ENCODE data around the gene LAMTOR3.

LAMTOR3 gene

DNA sequence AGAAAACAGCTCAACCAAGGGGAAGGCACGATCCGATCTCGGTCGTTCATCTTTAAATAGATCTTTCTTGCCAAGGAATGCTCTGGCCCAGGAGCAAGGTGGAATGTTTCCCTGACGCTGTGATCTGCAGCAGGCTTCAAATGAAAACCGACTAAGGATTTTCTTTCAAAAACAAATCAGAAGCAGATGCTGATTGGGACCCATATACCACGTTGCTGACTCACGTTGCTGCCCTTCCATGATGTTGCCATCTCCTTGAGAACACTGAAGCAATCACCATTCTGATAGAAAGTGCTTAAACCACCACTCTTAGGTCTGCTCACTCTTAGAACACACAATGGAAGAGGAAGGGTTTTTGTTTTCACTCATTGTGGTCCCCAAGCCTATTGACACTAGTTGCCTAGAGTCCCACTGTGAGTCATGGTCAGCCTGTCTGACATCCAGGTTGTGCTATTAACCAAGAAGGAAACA is 26.1 kb downstream of the LAMTOR3 start:
- TF ChIP-seq, protein P1, sequence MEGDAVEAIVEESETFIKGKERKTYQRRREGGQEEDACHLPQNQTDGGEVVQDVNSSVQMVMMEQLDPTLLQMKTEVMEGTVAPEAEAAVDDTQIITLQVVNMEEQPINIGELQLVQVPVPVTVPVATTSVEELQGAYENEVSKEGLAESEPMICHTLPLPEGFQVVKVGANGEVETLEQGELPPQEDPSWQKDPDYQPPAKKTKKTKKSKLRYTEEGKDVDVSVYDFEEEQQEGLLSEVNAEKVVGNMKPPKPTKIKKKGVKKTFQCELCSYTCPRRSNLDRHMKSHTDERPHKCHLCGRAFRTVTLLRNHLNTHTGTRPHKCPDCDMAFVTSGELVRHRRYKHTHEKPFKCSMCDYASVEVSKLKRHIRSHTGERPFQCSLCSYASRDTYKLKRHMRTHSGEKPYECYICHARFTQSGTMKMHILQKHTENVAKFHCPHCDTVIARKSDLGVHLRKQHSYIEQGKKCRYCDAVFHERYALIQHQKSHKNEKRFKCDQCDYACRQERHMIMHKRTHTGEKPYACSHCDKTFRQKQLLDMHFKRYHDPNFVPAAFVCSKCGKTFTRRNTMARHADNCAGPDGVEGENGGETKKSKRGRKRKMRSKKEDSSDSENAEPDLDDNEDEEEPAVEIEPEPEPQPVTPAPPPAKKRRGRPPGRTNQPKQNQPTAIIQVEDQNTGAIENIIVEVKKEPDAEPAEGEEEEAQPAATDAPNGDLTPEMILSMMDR (IDR thresholded peaks at IDR 0.05; ENCODE audit: extremely low read depth, missing control alignments): no peak
- DNase-seq (ENCODE audit: low spot score): no peak

DNA sequence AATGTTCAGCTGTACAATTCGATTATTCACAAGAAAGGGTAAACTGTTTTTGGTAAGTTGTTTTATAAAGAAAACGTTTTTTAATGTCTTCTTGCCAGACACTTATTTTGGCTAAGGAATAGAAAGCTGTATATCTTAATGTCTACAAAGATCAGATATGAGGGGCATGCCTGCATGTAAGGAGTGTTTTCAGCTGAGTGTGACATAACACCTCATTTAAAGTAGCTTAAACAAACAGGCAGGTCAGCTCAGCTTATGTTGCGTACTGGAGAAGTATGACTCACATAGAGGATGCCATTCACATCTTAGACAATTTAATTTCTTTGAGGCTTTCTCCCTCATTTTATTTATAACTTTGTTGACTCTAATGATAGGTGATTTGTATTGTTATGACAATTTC is 30.4 kb downstream of the LAMTOR3 start:
- TF ChIP-seq, protein P1 (IDR thresholded peaks at IDR 0.05; ENCODE audit: extremely low read depth, missing control alignments): no peak
- DNase-seq (ENCODE audit: low spot score): no peak

DNA sequence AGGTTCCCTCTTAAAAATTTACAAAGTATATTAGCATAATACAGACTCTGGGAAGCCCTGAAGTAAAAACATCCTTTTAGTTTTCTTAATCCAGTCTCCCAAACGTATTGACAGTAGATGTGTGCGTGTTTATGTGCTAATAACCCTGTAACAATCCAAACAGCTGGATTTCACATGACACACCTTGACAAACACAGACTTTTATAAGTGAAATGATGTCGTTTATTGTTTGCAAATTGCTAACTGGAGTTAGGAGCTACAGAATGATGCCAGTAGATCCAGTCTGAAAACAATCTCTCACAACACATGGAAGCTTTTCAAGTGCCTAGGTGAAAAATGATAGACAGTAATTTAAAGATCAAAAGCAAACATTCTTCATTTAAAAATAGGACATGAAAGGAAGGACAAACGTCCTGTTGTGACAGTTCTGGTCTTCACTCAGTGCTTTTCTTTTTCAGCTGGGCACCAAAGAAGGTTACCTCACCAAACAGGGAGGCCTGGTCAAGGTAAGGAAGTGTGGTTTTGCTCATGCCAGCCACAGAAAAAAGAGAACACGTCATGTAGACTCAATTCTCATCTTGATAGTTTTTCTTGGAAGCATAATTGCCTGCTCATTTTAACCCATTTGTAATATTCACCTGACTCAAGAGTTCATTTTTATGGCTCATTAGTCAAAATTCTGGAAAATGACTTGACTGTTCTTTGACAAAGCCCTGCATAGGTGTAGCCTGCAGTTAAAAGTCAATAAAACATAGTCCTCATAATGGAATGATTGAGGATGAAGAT is 32.9 kb downstream of the LAMTOR3 start:
- no peak for DNase-seq (ENCODE audit: low spot score)
- TF ChIP-seq, protein P1 (IDR thresholded peaks at IDR 0.05; ENCODE audit: extremely low read depth, missing control alignments): no peak

DNA sequence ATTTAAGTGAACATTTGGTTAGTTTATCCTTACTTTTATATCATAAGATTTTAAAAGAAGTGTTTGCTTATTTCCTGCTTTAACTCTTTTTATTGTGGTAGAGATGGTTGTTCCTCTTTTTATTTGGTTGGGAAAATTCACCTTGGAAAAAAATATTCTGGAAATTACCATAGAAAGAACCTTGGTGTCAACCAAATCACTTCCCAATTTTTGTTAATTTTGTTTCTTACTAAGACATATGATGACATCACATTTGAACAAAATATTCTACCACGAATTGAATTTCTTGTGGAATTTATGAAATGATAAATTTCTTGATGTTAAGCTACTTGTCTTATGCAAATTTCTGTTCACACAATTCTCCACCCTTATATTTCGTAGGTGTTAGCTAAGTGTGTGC is 33.7 kb downstream of the LAMTOR3 start:
- no peak for DNase-seq (ENCODE audit: low spot score)
- TF ChIP-seq, protein P1 (IDR thresholded peaks at IDR 0.05; ENCODE audit: extremely low read depth, missing control alignments): no peak

DNA sequence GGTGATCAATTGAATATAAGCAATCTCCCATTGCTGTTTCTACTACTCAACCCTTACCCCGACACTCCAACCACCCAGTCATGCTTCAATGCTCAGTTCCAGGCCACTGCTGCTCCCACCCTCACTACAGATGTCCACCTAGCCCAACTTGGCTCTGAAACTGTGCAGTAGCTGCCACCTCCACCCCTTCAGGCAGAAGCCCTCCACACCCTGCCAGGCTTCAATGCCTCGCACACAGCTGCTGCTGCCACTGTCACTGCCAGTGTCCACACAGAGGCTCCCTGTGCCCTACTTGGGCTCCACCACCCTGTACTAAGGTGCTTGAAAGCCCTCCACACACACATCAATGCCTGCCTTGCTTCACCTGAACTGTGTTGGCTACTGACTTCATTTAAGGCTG is 34.6 kb downstream of the LAMTOR3 start:
- DNase-seq (ENCODE audit: low spot score): no peak
- TF ChIP-seq, protein P1 (IDR thresholded peaks at IDR 0.05; ENCODE audit: extremely low read depth, missing control alignments): no peak

DNA sequence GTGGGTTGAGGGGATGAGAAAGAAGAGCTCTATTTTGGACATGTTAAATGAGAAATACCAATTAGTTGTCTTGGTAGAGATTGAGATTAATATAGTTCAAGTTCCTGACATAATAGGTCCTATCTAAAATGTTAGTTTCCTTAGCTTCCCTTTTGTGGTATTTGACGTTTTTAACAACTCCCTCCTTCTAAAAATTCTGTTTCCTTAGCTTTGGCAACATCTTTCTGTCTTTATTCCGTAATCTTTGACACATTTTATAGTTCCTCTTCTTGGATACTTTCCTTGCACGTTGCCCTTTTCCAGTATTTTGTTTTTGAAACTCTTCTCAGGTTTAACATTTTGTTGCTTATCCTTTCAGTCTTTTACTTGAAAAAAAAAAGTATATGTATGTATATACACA is 36.9 kb downstream of the LAMTOR3 start:
- no peak for DNase-seq (ENCODE audit: low spot score)
- TF ChIP-seq, protein P1 (IDR thresholded peaks at IDR 0.05; ENCODE audit: extremely low read depth, missing control alignments): no peak

DNA sequence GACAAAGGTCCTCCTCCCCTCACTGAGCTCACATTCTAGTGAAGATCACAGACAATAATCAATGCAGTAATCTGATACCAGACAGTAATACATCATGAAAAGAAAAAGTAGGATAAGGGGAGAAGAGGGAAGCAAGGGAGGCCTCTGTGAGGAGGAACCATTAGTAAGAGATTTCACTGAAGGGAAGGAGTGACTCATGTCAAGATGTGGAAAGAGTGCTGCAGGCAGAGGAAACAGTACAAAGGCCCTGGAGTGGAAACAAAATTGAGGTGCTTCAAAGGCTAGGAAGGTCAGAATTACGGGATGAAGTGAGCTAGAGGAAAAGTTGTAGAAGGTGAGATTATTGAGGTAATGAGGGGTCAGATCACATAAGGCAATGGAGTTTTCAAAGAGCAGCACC is 38.1 kb downstream of the LAMTOR3 start:
- no peak for DNase-seq (ENCODE audit: low spot score)

More for the DNA sequence above, 38.1 kb downstream of the LAMTOR3 start:
- TF ChIP-seq, protein P1 (IDR thresholded peaks at IDR 0.05; ENCODE audit: extremely low read depth, missing control alignments): no peak
